ENCODE measurements around the gene SYT13. TPM values are rescaled to one million over a fixed set of nuclear protein-coding genes. Genes with fewer than 3 reads are reported as not detected.

The SYT13 gene
- total RNA-seq, 1 donor from 2014 or later: 12.1 TPM

- DNase-seq (ENCODE audit: low read depth): no peak
Observed at GRCh38 chr11:45218705-45219104, 67.4 kb downstream of the SYT13 start.

- no peak for DNase-seq (ENCODE audit: low read depth)
Observed at GRCh38 chr11:45217991-45218390, 68.2 kb downstream of the SYT13 start.

GRCh38 chr11:45216901-45217300 is 69.2 kb downstream of the SYT13 start:
- no peak for DNase-seq (ENCODE audit: low read depth)

- DNase-seq (ENCODE audit: low read depth): no peak
Observed at GRCh38 chr11:45216031-45216430, 70.1 kb downstream of the SYT13 start.

- no peak for DNase-seq (ENCODE audit: low read depth)
Observed at GRCh38 chr11:45215098-45215865, 70.9 kb downstream of the SYT13 start.

- DNase-seq (ENCODE audit: low read depth): no peak
Observed at GRCh38 chr11:45213717-45214116, 72.4 kb downstream of the SYT13 start.

GRCh38 chr11:45213316-45213665 is 72.8 kb downstream of the SYT13 start:
- DNase-seq (ENCODE audit: low read depth): no peak

- DNase-seq (ENCODE audit: low read depth): no peak
Observed at GRCh38 chr11:45212566-45213315, 73.4 kb downstream of the SYT13 start.

- no peak for DNase-seq (ENCODE audit: low read depth)
Observed at GRCh38 chr11:45211732-45212131, 74.4 kb downstream of the SYT13 start.

GRCh38 chr11:45210846-45211245 is 75.3 kb downstream of the SYT13 start:
- no peak for DNase-seq (ENCODE audit: low read depth)

GRCh38 chr11:45209891-45210699 is 76.0 kb downstream of the SYT13 start:
- DNase-seq (ENCODE audit: low read depth): no peak

- no peak for DNase-seq (ENCODE audit: low read depth)
Observed at GRCh38 chr11:45209000-45209879, 76.9 kb downstream of the SYT13 start.

- no peak for DNase-seq (ENCODE audit: low read depth)
Observed at GRCh38 chr11:45208135-45208534, 78.0 kb downstream of the SYT13 start.

GRCh38 chr11:45205978-45206377 is 80.2 kb downstream of the SYT13 start:
- no peak for DNase-seq (ENCODE audit: low read depth)

GRCh38 chr11:45204761-45205160 is 81.4 kb downstream of the SYT13 start:
- no peak for DNase-seq (ENCODE audit: low read depth)

GRCh38 chr11:45193695-45194094 is 92.4 kb downstream of the SYT13 start:
- no peak for DNase-seq (ENCODE audit: low read depth)

Other genes starting within 250 kb of the SYT13 start
- gene PRDM11, start 139.7 kb downstream of the SYT13 start, total RNA-seq: 2.3 and 10.1 TPM in 2 replicates

Measured in renal cortical epithelial cell (primary cell).